Cardiac muscle cell (in vitro differentiated cells and primary cell): ENCODE data around the gene C12orf43. TPM values are rescaled to one million over a fixed set of nuclear protein-coding genes. Genes with fewer than 3 reads are reported as not detected.

Source experiments
- DNase-seq, 2 donors: peaks; one replicate each; pipeline versions ENCODE4 v3.0.0 to v3.0.0-alpha.2; 2010 to 2017; ENCODE audit warnings: low read depth in 1 of 2, low spot score in 1 of 2
- H3K27ac ChIP-seq: fragments of 200-600 bp; sonication (generic); 2 replicates; pipeline ENCODE4 v1.5.1; 2016
- H3K27me3 ChIP-seq: fragments of 200-600 bp; sonication (generic); 2 replicates; pipeline ENCODE4 v1.6.0; 2016; ENCODE audit warnings: control low read depth
- H3K36me3 ChIP-seq: fragments of 200-600 bp; sonication (generic); 2 replicates; pipeline ENCODE4 v1.5.1; 2016; ENCODE audit warnings: control low read depth
- H3K4me1 ChIP-seq: fragments of 200-600 bp; sonication (generic); 2 replicates; pipeline ENCODE4 v1.8.1; 2017; ENCODE audit warnings: low read depth, mild to moderate bottlenecking, mixed run types
- H3K4me3 ChIP-seq: fragments of 200-600 bp; sonication (generic); 2 replicates; pipeline ENCODE4 v1.5.1; 2016; ENCODE audit warnings: mild to moderate bottlenecking
- H3K9me3 ChIP-seq: fragments of 200-600 bp; sonication (generic); 2 replicates; pipeline ENCODE4 v1.5.1; 2017; ENCODE audit warnings: low read depth, mild to moderate bottlenecking, control low read depth
- CTCF ChIP-seq: IDR thresholded peaks from 2 replicates; pipeline ENCODE4 v1.5.1; 2012; ENCODE audit warnings: low read depth, mild to moderate bottlenecking, low read length
- polyA plus RNA-seq: library from polyadenylated mRNA; unstranded; fragments of >200 nt; fragmentation: Nextera tagmentation; extraction: Ambion mirVana; gene quantifications from 2 replicates; pipeline ENCODE4 v1.2.1, GENCODE V29; 2016
- total RNA-seq: library from RNA; depleted of rRNA; stranded (reverse); fragments of >200 nt; gene quantifications from 2 replicates; pipeline ENCODE4 v1.2.3, GENCODE V29; 2016

The C12orf43 gene
- total and polyA plus RNA-seq, 2 experiments from 2014 or later, result 20.5 to 24.4 TPM

- no peaks in the 10 kb centered on the region for H3K4me1 ChIP-seq
- no peak for TF ChIP-seq CTCF
- peak in 1 of 2 donors; percentile 68 for DNase-seq
- H3K27me3 ChIP-seq, result no peaks in the 10 kb centered on the region
- peak overlapping the region; percentile 62 for H3K27ac ChIP-seq
- no peaks in the 10 kb centered on the region for H3K36me3 ChIP-seq
- no peaks in the 10 kb centered on the region for H3K9me3 ChIP-seq
- H3K4me3 ChIP-seq, result no peak overlapping the region
Observed at GRCh38 chr12:120972870-120973543, 43.3 kb downstream of the C12orf43 start.

GRCh38 chr12:120971299-120972180, 44.7 kb downstream of the C12orf43 start:
- Histone ChIP-seq H3K27ac (no peak overlapping the region), H3K4me1 (no peaks in the 10 kb centered on the region), H3K9me3 (no peaks in the 10 kb centered on the region), H3K4me3 (no peak overlapping the region), H3K36me3 (no peaks in the 10 kb centered on the region), H3K27me3 (no peaks in the 10 kb centered on the region)
- peak; percentile 80 for TF ChIP-seq CTCF
- DNase-seq, result peak; percentile 66 to 77

- Histone ChIP-seq H3K9me3 (no peaks in the 10 kb centered on the region), H3K4me3 (no peak overlapping the region), H3K27me3 (no peaks in the 10 kb centered on the region), H3K27ac (no peak overlapping the region), H3K36me3 (no peaks in the 10 kb centered on the region), H3K4me1 (no peaks in the 10 kb centered on the region)
- no peak for TF ChIP-seq CTCF
- DNase-seq, result no peak
Observed at GRCh38 chr12:120970310-120970709, 46.0 kb downstream of the C12orf43 start.

- no peak for TF ChIP-seq CTCF
- no peaks in the 10 kb centered on the region for H3K36me3 ChIP-seq
- H3K9me3 ChIP-seq, result no peaks in the 10 kb centered on the region
- no peaks in the 10 kb centered on the region for H3K4me1 ChIP-seq
- H3K27me3 ChIP-seq, result no peaks in the 10 kb centered on the region
- no peak for DNase-seq
- H3K4me3 ChIP-seq, result no peak overlapping the region
- no peak overlapping the region for H3K27ac ChIP-seq
Observed at GRCh38 chr12:120965534-120966091, 50.7 kb downstream of the C12orf43 start.

GRCh38 chr12:120964298-120964697, 52.0 kb downstream of the C12orf43 start:
- no peak for TF ChIP-seq CTCF
- Histone ChIP-seq H3K36me3 (no peaks in the 10 kb centered on the region), H3K4me1 (no peaks in the 10 kb centered on the region), H3K4me3 (no peak overlapping the region), H3K27ac (no peak overlapping the region), H3K27me3 (no peaks in the 10 kb centered on the region), H3K9me3 (no peaks in the 10 kb centered on the region)
- no peak for DNase-seq
